IPS-NIHi7 (cell line): ENCODE data around the gene OVOL1.

Experiments used
- DNase-seq: peaks from one replicate; pipeline ENCODE4 v3.0.0; 2012; ENCODE audit warnings: mixed read lengths; ENCODE audit errors: extremely low spot score

Gene OVOL1

GRCh38 chr11:65791719-65792213 lies 4.9 kb downstream of the OVOL1 start:
- DNase-seq = no peak

GRCh38 chr11:65792456-65792855 lies 5.6 kb downstream of the OVOL1 start:
- no peak for DNase-seq

GRCh38 chr11:65793144-65793581 lies 6.3 kb downstream of the OVOL1 start:
- no peak for DNase-seq

- DNase-seq = no peak
Observed at GRCh38 chr11:65793625-65794400, 7.0 kb downstream of the OVOL1 start.

GRCh38 chr11:65794570-65795510 lies 8.0 kb downstream of the OVOL1 start:
- no peak for DNase-seq

- peak; percentile 57 for DNase-seq
Observed at GRCh38 chr11:65796726-65797601, 10.1 kb downstream of the OVOL1 start.

- no peak for DNase-seq
Observed at GRCh38 chr11:65797711-65798110, 10.8 kb downstream of the OVOL1 start.

GRCh38 chr11:65798882-65799281 lies 12.0 kb downstream of the OVOL1 start:
- no peak for DNase-seq

- DNase-seq = no peak
Observed at GRCh38 chr11:65801153-65801987, 14.5 kb downstream of the OVOL1 start.

GRCh38 chr11:65802841-65803240 lies 16.0 kb downstream of the OVOL1 start:
- no peak for DNase-seq

- no peak for DNase-seq
Observed at GRCh38 chr11:65803797-65804492, 17.1 kb downstream of the OVOL1 start.

- DNase-seq = no peak
Observed at GRCh38 chr11:65806979-65807378, 20.1 kb downstream of the OVOL1 start.

- no peak for DNase-seq
Observed at GRCh38 chr11:65808744-65809341, 22.0 kb downstream of the OVOL1 start.

- DNase-seq = no peak
Observed at GRCh38 chr11:65809496-65809895, 22.6 kb downstream of the OVOL1 start.

- no peak for DNase-seq
Observed at GRCh38 chr11:65810046-65810868, 23.4 kb downstream of the OVOL1 start.

- DNase-seq = no peak
Observed at GRCh38 chr11:65811764-65812475, 25.1 kb downstream of the OVOL1 start.

GRCh38 chr11:65814131-65814985 lies 27.5 kb downstream of the OVOL1 start:
- DNase-seq = no peak
